Fibroblast of skin of left quadriceps (primary cell): Measurements from ENCODE around the gene KRTAP12-1.

Source experiments
- DNase-seq, 2 experiments: peaks; one replicate each; pipeline ENCODE4 v3.0.0-alpha.2; 2013; ENCODE audit warnings: low read depth in 2 of 2

The KRTAP12-1 gene

GRCh38 chr21:44681861-44682579 is at the start of gene KRTAP12-1:
Gene KRTAP12-1, minus strand, starts transcription at chr21:44682163. Its CDS starts 40 bp downstream, at chr21:44682123.
- DNase-seq: no peak

- DNase-seq: no peak
Measured at GRCh38 chr21:44730951-44731579, 49.1 kb upstream of the KRTAP12-1 start.

- DNase-seq: no peak
Measured at GRCh38 chr21:44730028-44730395, 48.0 kb upstream of the KRTAP12-1 start.

GRCh38 chr21:44729336-44730027 is 47.5 kb upstream of the KRTAP12-1 start:
- no peak for DNase-seq

- DNase-seq: no peak
Measured at GRCh38 chr21:44728716-44729115, 46.8 kb upstream of the KRTAP12-1 start.

- no peak for DNase-seq
Measured at GRCh38 chr21:44727757-44728156, 45.8 kb upstream of the KRTAP12-1 start.

GRCh38 chr21:44727321-44727720 is 45.4 kb upstream of the KRTAP12-1 start:
- no peak for DNase-seq

- DNase-seq: no peak
Measured at GRCh38 chr21:44726826-44727225, 44.9 kb upstream of the KRTAP12-1 start.

- no peak for DNase-seq
Measured at GRCh38 chr21:44724926-44725325, 43.0 kb upstream of the KRTAP12-1 start.

- DNase-seq: no peak
Measured at GRCh38 chr21:44724196-44724595, 42.2 kb upstream of the KRTAP12-1 start.

GRCh38 chr21:44723177-44724131 is 41.5 kb upstream of the KRTAP12-1 start:
- no peak for DNase-seq

GRCh38 chr21:44722731-44723130 is 40.8 kb upstream of the KRTAP12-1 start:
- DNase-seq: no peak

GRCh38 chr21:44720170-44720569 is 38.2 kb upstream of the KRTAP12-1 start:
- no peak for DNase-seq

GRCh38 chr21:44718571-44718970 is 36.6 kb upstream of the KRTAP12-1 start:
- DNase-seq: no peak

GRCh38 chr21:44718093-44718492 is 36.1 kb upstream of the KRTAP12-1 start:
- DNase-seq: no peak

GRCh38 chr21:44716984-44717383 is 35.0 kb upstream of the KRTAP12-1 start:
- no peak for DNase-seq

- DNase-seq: no peak
Measured at GRCh38 chr21:44714905-44715304, 32.9 kb upstream of the KRTAP12-1 start.

GRCh38 chr21:44713846-44714245 is 31.9 kb upstream of the KRTAP12-1 start:
- no peak for DNase-seq

GRCh38 chr21:44713130-44713529 is 31.2 kb upstream of the KRTAP12-1 start:
- no peak for DNase-seq

- DNase-seq: no peak
Measured at GRCh38 chr21:44712203-44713028, 30.5 kb upstream of the KRTAP12-1 start.
